ENCODE measurements around the gene WDR89.
"Not testable (repeated sequence)": the region's sequence is repeated elsewhere in the genome, so short reads cannot be mapped to it uniquely, and the experiment has no call there.

WDR89 gene

GRCh38 chr14:63596998-63597658 lies 44.5 kb downstream of the WDR89 start:
- no peaks in the 10 kb centered on the region for H3K9me2 ChIP-seq (replicated peaks; ENCODE audit: insufficient read depth, low read length)
- peaks cover 22% of the 10 kb centered on the region for H3K36me3 ChIP-seq (ENCODE audit: low read length)
- no peak overlapping the region for H3K4me2 ChIP-seq (ENCODE audit: low read depth, low read length, poor library complexity, severe bottlenecking)
- H3F3A ChIP-seq (ENCODE audit: insufficient read depth), result 0 out of 2 replicates have a peak, but pooled peaks cover 5% of the 10 kb centered on the region
- no peak overlapping the region for H2AFZ ChIP-seq (ENCODE audit: low read depth, low read length, severe bottlenecking)
- H3K9ac ChIP-seq (ENCODE audit: low read length), result no peak overlapping the region
- H4K20me1 ChIP-seq (ENCODE audit: low read depth, low read length), result no peaks in the 10 kb centered on the region
- H3K4me3 ChIP-seq (ENCODE audit: insufficient read depth, low read length, poor library complexity, severe bottlenecking), result no peak overlapping the region
- no peak overlapping the region for H3K27ac ChIP-seq (ENCODE audit: low read depth, low read length)
- no peaks in the 10 kb centered on the region for H3K27me3 ChIP-seq (ENCODE audit: low read length)
- H3K9me3 ChIP-seq (ENCODE audit: insufficient read depth, low read length), result no peaks in the 10 kb centered on the region
- peaks cover 8% of the 10 kb centered on the region; the same call in 1 of the 2 replicates for H3K79me2 ChIP-seq (ENCODE audit: insufficient read depth, low read length)
- no peak for TF ChIP-seq CTCF (IDR thresholded peaks at IDR 0.05; ENCODE audit: insufficient read depth, low read length, poor library complexity, severe bottlenecking)
- TF ChIP-seq EZH2phosphoT487 (conservative IDR thresholded peaks at IDR 0.05; ENCODE audit: low read length), result no peak

- no peaks in the 10 kb centered on the region for H3K79me2 ChIP-seq (ENCODE audit: insufficient read depth, low read length)
- H4K20me1 ChIP-seq (ENCODE audit: low read depth, low read length), result no peaks in the 10 kb centered on the region
- H3K9me3 ChIP-seq (ENCODE audit: insufficient read depth, low read length), result no peaks in the 10 kb centered on the region
- H3K9me2 ChIP-seq (replicated peaks; ENCODE audit: insufficient read depth, low read length), result no peaks in the 10 kb centered on the region
- H3K27ac ChIP-seq (ENCODE audit: low read depth, low read length), result no peak overlapping the region
- H3K4me3 ChIP-seq (ENCODE audit: insufficient read depth, low read length, poor library complexity, severe bottlenecking), result no peak overlapping the region
- TF ChIP-seq CTCF (IDR thresholded peaks at IDR 0.05; ENCODE audit: insufficient read depth, low read length, poor library complexity, severe bottlenecking) (no peak), EZH2phosphoT487 (conservative IDR thresholded peaks at IDR 0.05; ENCODE audit: low read length) (no peak)
- 0 out of 2 replicates have a peak, but pooled peaks cover 5% of the 10 kb centered on the region for H3F3A ChIP-seq (ENCODE audit: insufficient read depth)
- no peak overlapping the region for H3K4me2 ChIP-seq (ENCODE audit: low read depth, low read length, poor library complexity, severe bottlenecking)
- peaks cover 22% of the 10 kb centered on the region for H3K36me3 ChIP-seq (ENCODE audit: low read length)
- no peak overlapping the region for H3K9ac ChIP-seq (ENCODE audit: low read length)
- no peak overlapping the region for H2AFZ ChIP-seq (ENCODE audit: low read depth, low read length, severe bottlenecking)
- H3K27me3 ChIP-seq (ENCODE audit: low read length), result no peaks in the 10 kb centered on the region
These were observed 47.0 kb downstream of the WDR89 start for GRCh38 chr14:63594455-63595372.

GRCh38 chr14:63583046-63583445 lies 58.6 kb downstream of the WDR89 start:
- H4K20me1 ChIP-seq (ENCODE audit: low read depth, low read length); H3K27me3 ChIP-seq (ENCODE audit: low read length); H3K27ac ChIP-seq (ENCODE audit: low read depth, low read length); H3K36me3 ChIP-seq (ENCODE audit: low read length); H3K4me2 ChIP-seq (ENCODE audit: low read depth, low read length, poor library complexity, severe bottlenecking); H3K9me2 ChIP-seq (replicated peaks; ENCODE audit: insufficient read depth, low read length); H3K4me3 ChIP-seq (ENCODE audit: insufficient read depth, low read length, poor library complexity, severe bottlenecking); H3F3A ChIP-seq (ENCODE audit: insufficient read depth); H2AFZ ChIP-seq (ENCODE audit: low read depth, low read length, severe bottlenecking); H3K9me3 ChIP-seq (ENCODE audit: insufficient read depth, low read length); H3K9ac ChIP-seq (ENCODE audit: low read length); H3K79me2 ChIP-seq (ENCODE audit: insufficient read depth, low read length): not testable (repeated sequence)

GRCh38 chr14:63581491-63581890 lies 60.2 kb downstream of the WDR89 start:
- Histone ChIP-seq H3K9ac (ENCODE audit: low read length) (no peak overlapping the region), H4K20me1 (ENCODE audit: low read depth, low read length) (no peaks in the 10 kb centered on the region), H2AFZ (ENCODE audit: low read depth, low read length, severe bottlenecking) (no peak overlapping the region), H3K79me2 (ENCODE audit: insufficient read depth, low read length) (no peaks in the 10 kb centered on the region), H3K27ac (ENCODE audit: low read depth, low read length) (no peak overlapping the region), H3K36me3 (ENCODE audit: low read length) (no peaks in the 10 kb centered on the region), H3K4me2 (ENCODE audit: low read depth, low read length, poor library complexity, severe bottlenecking) (no peak overlapping the region), H3K9me3 (ENCODE audit: insufficient read depth, low read length) (no peaks in the 10 kb centered on the region), H3K9me2 (replicated peaks; ENCODE audit: insufficient read depth, low read length) (no peaks in the 10 kb centered on the region), H3K27me3 (ENCODE audit: low read length) (no peaks in the 10 kb centered on the region), H3F3A (ENCODE audit: insufficient read depth) (no peaks in the 10 kb centered on the region), H3K4me3 (ENCODE audit: insufficient read depth, low read length, poor library complexity, severe bottlenecking) (no peak overlapping the region)
- TF ChIP-seq EZH2phosphoT487 (conservative IDR thresholded peaks at IDR 0.05; ENCODE audit: low read length) (no peak), CTCF (IDR thresholded peaks at IDR 0.05; ENCODE audit: insufficient read depth, low read length, poor library complexity, severe bottlenecking) (no peak)
